HepG2 (cell line): ENCODE measurements around the gene ELP2. TPM values are rescaled to one million over a fixed set of nuclear protein-coding genes. Genes with fewer than 3 reads are reported as not detected.

Experiments used
- CAMTA2 ChIP-seq: sonication (generic); formaldehyde crosslinking; IDR thresholded peaks from 2 replicates; pipeline ENCODE4 v1.4.0; 2020; ENCODE audit warnings: mild to moderate bottlenecking, missing genetic modification reagents, borderline replicate concordance
- CBX1 ChIP-seq: IDR thresholded peaks from one replicate; pipeline ENCODE4 v1.6.1; 2016; ENCODE audit warnings: antibody characterized with exemption, low read depth
- CCAR2 ChIP-seq: fragments of 200-400 bp; formaldehyde crosslinking; optimal IDR thresholded peaks from 2 replicates; pipeline ENCODE3; 2018; ENCODE audit warnings: low read depth, mild to moderate bottlenecking, low read length, moderate library complexity
- GFI1 ChIP-seq: sonication (generic); formaldehyde crosslinking; IDR thresholded peaks from 2 replicates; pipeline ENCODE4 v1.5.0; 2020; ENCODE audit warnings: missing genetic modification reagents, mild to moderate bottlenecking, borderline replicate concordance
- PPARG ChIP-seq: conservative IDR thresholded peaks from 2 replicates; pipeline ENCODE4 v1.6.1; 2016; ENCODE audit warnings: missing biosample characterization, missing genetic modification reagents
- RFXANK ChIP-seq: IDR thresholded peaks from 2 replicates; pipeline ENCODE4 v1.6.1; 2016
- ZFAT ChIP-seq: sonication (generic); formaldehyde crosslinking; conservative IDR thresholded peaks from 2 replicates; pipeline ENCODE4 v1.8.1; 2023; ENCODE audit warnings: missing genetic modification reagents, inconsistent platforms
- ZFP41 ChIP-seq: sonication (generic); formaldehyde crosslinking; IDR thresholded peaks from 2 replicates; pipeline ENCODE4 v1.4.0; 2020; ENCODE audit warnings: mild to moderate bottlenecking, missing genetic modification reagents, borderline replicate concordance
- ZNF160 ChIP-seq: sonication (generic); formaldehyde crosslinking; IDR thresholded peaks from 2 replicates; pipeline ENCODE4 v1.8.0; 2022; ENCODE audit warnings: mild to moderate bottlenecking, inconsistent platforms, missing genetic modification reagents
- ZNF354B ChIP-seq: sonication (generic); formaldehyde crosslinking; IDR thresholded peaks from 2 replicates; pipeline ENCODE4 v1.8.0; 2022; ENCODE audit warnings: mild to moderate bottlenecking, missing genetic modification reagents
- ZNF556 ChIP-seq: sonication (generic); formaldehyde crosslinking; IDR thresholded peaks from 2 replicates; pipeline ENCODE4 v1.4.0; 2020; ENCODE audit warnings: mild to moderate bottlenecking, missing genetic modification reagents, borderline replicate concordance
- ZNF720 ChIP-seq: sonication (generic); formaldehyde crosslinking; IDR thresholded peaks from 2 replicates; pipeline ENCODE4 v1.4.0; 2020; ENCODE audit warnings: missing genetic modification reagents
- ZNF768 ChIP-seq: sonication (generic); formaldehyde crosslinking; IDR thresholded peaks from 2 replicates; pipeline ENCODE4 v1.4.0; 2020; ENCODE audit warnings: missing genetic modification reagents
- polyA plus RNA-seq, 8 experiments: library from polyadenylated mRNA; depleted of rRNA in 3 of 8; stranded (reverse) in 7 of 8; unstranded in 1 of 8; fragments of >200 nt; fragmentation: Illumina TruSeq in 4 of 8; extraction: Trizol in 4 of 8; gene quantifications; 2 replicates each; pipeline versions ENCODE4 v1.2.1 to v1.2.3, GENCODE V29; 2011 to 2016; ENCODE audit warnings: low read depth in 4 of 8, missing spikeins in 1 of 8, mixed read lengths in 1 of 8; ENCODE audit not compliant: insufficient read depth in 1 of 8
- total RNA-seq, 5 experiments: library from RNA; depleted of rRNA; stranded (reverse); fragments of >200 nt; fragmentation: Illumina TruSeq; extraction: Trizol; gene quantifications; 2 replicates each; pipeline ENCODE4 v1.2.3, GENCODE V29; 2016; ENCODE audit warnings: low read depth in 1 of 5
- TF ChIP-seq, protein P1 (sequence below): IDR thresholded peaks from 2 replicates; pipeline ENCODE4 v1.6.1; 2012; ENCODE audit warnings: low read length, improper control_type of control experiment
- TF ChIP-seq, protein P2 (sequence below): sonication (generic); formaldehyde crosslinking; IDR thresholded peaks from 2 replicates; pipeline ENCODE4 v1.5.0; 2020; ENCODE audit warnings: mild to moderate bottlenecking, missing genetic modification reagents, borderline replicate concordance
- TF ChIP-seq, protein P3 (sequence below): sonication (generic); formaldehyde crosslinking; IDR thresholded peaks from 2 replicates; pipeline ENCODE4 v1.9.0; 2021; ENCODE audit warnings: missing genetic modification reagents, mild to moderate bottlenecking, borderline replicate concordance
- TF ChIP-seq, protein P4 (sequence below): IDR thresholded peaks from 2 replicates; pipeline ENCODE4 v1.6.1; 2016; ENCODE audit warnings: control low read depth
- TF ChIP-seq, protein P5 (sequence below): IDR thresholded peaks from 2 replicates; pipeline ENCODE4 v1.6.1; 2018; ENCODE audit warnings: missing genetic modification reagents
- TF ChIP-seq, protein P6 (sequence below): sonication (generic); formaldehyde crosslinking; conservative IDR thresholded peaks from 2 replicates; pipeline ENCODE4 v1.8.0; 2022; ENCODE audit warnings: missing genetic modification reagents

The ELP2 gene
- total and polyA plus RNA-seq, 2 of the 13 experiments (the other 11 are each of a cell fraction or from before 2014, with no cell fraction given): 98.7 to 100 TPM

DNA sequence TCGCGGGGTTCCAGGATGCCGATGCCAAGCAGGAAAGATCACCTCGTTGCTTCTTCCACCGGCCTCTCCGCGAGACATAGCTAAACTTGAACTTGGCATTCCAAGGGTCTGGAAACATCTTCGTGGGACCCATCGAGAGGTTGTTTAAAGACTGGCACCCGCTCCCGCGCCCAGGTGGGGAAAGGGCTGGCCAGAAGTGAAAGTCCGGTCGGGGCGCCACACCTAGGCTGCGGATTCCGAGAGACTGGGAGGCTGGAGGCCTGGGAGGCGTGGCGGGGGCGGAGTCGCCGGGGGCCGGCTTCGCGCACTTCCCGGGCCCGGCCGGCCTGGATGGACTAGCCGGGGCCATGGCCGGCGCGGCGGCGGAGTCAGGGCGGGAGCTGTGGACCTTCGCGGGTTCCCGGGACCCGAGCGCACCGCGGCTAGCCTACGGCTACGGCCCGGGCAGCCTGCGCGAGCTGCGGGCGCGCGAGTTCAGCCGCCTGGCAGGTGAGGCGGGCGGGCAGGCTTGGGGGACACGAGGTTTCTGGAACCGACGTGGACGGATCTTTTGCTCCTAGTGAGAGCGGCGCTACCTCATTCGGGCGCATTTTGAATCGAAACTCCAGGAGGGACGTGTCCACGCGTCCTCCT is 57.6 kb downstream of the ELP2 start, which contains the start of gene MOCOS (continued):
- TF ChIP-seq, protein P1, sequence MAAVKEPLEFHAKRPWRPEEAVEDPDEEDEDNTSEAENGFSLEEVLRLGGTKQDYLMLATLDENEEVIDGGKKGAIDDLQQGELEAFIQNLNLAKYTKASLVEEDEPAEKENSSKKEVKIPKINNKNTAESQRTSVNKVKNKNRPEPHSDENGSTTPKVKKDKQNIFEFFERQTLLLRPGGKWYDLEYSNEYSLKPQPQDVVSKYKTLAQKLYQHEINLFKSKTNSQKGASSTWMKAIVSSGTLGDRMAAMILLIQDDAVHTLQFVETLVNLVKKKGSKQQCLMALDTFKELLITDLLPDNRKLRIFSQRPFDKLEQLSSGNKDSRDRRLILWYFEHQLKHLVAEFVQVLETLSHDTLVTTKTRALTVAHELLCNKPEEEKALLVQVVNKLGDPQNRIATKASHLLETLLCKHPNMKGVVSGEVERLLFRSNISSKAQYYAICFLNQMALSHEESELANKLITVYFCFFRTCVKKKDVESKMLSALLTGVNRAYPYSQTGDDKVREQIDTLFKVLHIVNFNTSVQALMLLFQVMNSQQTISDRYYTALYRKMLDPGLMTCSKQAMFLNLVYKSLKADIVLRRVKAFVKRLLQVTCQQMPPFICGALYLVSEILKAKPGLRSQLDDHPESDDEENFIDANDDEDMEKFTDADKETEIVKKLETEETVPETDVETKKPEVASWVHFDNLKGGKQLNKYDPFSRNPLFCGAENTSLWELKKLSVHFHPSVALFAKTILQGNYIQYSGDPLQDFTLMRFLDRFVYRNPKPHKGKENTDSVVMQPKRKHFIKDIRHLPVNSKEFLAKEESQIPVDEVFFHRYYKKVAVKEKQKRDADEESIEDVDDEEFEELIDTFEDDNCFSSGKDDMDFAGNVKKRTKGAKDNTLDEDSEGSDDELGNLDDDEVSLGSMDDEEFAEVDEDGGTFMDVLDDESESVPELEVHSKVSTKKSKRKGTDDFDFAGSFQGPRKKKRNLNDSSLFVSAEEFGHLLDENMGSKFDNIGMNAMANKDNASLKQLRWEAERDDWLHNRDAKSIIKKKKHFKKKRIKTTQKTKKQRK: no peak
- TF ChIP-seq CBX1 (peak; percentile 42), CCAR2 (no peak), GFI1 (CRISPR knock-in tag) (peak; percentile 22; the same call in 1 of the 2 replicates), CAMTA2 (CRISPR knock-in tag) (peak; percentile 80), RFXANK (CRISPR knock-in tag) (no peak), ZNF768 (no peak; the same call in 1 of the 2 replicates), ZFAT (no peak), ZNF354B (CRISPR knock-in tag) (no peak), ZNF720 (CRISPR knock-in tag) (no peak), ZNF160 (peak; percentile 75; the same call in 1 of the 2 replicates), PPARG (CRISPR knock-in tag) (0 out of 2 replicates have a peak, but pooled peaks have one; percentile 9), ZFP41 (CRISPR knock-in tag) (no peak), ZNF556 (CRISPR knock-in tag) (peak; percentile 60; the same call in 1 of the 2 replicates)
- TF ChIP-seq, protein P2, sequence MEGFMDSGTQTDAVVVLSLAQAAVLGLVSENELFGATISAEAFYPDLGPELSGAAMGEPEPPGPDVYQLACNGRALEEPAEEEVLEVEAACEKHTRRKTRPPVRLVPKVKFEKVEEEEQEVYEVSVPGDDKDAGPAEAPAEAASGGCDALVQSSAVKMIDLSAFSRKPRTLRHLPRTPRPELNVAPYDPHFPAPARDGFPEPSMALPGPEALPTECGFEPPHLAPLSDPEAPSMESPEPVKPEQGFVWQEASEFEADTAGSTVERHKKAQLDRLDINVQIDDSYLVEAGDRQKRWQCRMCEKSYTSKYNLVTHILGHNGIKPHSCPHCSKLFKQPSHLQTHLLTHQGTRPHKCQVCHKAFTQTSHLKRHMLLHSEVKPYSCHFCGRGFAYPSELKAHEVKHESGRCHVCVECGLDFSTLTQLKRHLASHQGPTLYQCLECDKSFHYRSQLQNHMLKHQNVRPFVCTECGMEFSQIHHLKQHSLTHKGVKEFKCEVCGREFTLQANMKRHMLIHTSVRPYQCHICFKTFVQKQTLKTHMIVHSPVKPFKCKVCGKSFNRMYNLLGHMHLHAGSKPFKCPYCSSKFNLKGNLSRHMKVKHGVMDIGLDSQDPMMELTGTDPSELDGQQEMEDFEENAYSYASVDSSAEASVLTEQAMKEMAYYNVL: peak; percentile 57; the same call in 1 of the 2 replicates
- TF ChIP-seq, protein P3, sequence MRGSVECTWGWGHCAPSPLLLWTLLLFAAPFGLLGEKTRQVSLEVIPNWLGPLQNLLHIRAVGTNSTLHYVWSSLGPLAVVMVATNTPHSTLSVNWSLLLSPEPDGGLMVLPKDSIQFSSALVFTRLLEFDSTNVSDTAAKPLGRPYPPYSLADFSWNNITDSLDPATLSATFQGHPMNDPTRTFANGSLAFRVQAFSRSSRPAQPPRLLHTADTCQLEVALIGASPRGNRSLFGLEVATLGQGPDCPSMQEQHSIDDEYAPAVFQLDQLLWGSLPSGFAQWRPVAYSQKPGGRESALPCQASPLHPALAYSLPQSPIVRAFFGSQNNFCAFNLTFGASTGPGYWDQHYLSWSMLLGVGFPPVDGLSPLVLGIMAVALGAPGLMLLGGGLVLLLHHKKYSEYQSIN: no peak
- TF ChIP-seq, protein P4, sequence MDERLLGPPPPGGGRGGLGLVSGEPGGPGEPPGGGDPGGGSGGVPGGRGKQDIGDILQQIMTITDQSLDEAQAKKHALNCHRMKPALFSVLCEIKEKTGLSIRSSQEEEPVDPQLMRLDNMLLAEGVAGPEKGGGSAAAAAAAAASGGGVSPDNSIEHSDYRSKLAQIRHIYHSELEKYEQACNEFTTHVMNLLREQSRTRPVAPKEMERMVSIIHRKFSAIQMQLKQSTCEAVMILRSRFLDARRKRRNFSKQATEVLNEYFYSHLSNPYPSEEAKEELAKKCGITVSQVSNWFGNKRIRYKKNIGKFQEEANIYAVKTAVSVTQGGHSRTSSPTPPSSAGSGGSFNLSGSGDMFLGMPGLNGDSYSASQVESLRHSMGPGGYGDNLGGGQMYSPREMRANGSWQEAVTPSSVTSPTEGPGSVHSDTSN (CRISPR knock-in tag): no peak
- TF ChIP-seq, protein P5, sequence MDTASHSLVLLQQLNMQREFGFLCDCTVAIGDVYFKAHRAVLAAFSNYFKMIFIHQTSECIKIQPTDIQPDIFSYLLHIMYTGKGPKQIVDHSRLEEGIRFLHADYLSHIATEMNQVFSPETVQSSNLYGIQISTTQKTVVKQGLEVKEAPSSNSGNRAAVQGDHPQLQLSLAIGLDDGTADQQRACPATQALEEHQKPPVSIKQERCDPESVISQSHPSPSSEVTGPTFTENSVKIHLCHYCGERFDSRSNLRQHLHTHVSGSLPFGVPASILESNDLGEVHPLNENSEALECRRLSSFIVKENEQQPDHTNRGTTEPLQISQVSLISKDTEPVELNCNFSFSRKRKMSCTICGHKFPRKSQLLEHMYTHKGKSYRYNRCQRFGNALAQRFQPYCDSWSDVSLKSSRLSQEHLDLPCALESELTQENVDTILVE: no peak; the same call in 1 of the 2 replicates
- TF ChIP-seq, protein P6, sequence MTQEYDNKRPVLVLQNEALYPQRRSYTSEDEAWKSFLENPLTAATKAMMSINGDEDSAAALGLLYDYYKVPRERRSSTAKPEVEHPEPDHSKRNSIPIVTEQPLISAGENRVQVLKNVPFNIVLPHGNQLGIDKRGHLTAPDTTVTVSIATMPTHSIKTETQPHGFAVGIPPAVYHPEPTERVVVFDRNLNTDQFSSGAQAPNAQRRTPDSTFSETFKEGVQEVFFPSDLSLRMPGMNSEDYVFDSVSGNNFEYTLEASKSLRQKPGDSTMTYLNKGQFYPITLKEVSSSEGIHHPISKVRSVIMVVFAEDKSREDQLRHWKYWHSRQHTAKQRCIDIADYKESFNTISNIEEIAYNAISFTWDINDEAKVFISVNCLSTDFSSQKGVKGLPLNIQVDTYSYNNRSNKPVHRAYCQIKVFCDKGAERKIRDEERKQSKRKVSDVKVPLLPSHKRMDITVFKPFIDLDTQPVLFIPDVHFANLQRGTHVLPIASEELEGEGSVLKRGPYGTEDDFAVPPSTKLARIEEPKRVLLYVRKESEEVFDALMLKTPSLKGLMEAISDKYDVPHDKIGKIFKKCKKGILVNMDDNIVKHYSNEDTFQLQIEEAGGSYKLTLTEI: no peak
